B cell (primary cell): Measurements from ENCODE around the gene ZNF750. TPM values are rescaled to one million over a fixed set of nuclear protein-coding genes. Genes with fewer than 3 reads are reported as not detected.

Experiments
- ATAC-seq: fragments of 200-7000 bp; cut with Tn5 transposase; one replicate; pipeline ENCODE4 v1.10.0; 2021; ENCODE audit warnings: low read depth, mild to moderate bottlenecking, moderate number of reproducible peaks, moderate library complexity
- CTCF ChIA-PET: fragments of 350-600 bp; sonication (Branson Sonifier 250); formaldehyde crosslinking; loops from one replicate; lab custom pipeline; 2021; ENCODE audit warnings: antibody characterized with exemption, inconsistent platforms; lab: Charles Lee
- POLR2A ChIA-PET: fragments of 350-600 bp; sonication (Branson Sonifier 250); formaldehyde crosslinking; loops from one replicate; lab custom pipeline; 2021; ENCODE audit warnings: antibody characterized with exemption; lab: Charles Lee
- DNase-seq: peaks from one replicate; pipeline ENCODE4 v3.0.0; 2013
- H2AFZ ChIP-seq: 2 replicates; pipeline ENCODE4 v1.6.1; 2012; ENCODE audit warnings: mild to moderate bottlenecking, low read depth, low read length; ENCODE audit not compliant: insufficient read depth, poor library complexity, severe bottlenecking
- H3K27ac ChIP-seq, 2 donors: 1 replicate in 1 of 2; 2 replicates in 1 of 2; pipeline ENCODE4 v1.5.1; 2012 to 2013; ENCODE audit warnings: low read length in 2 of 2, mild to moderate bottlenecking in 2 of 2, moderate library complexity in 1 of 2
- H3K27me3 ChIP-seq, 4 experiments: fragments of 200-600 bp in 1 of 4; sonication (generic) in 1 of 4; replicated peaks in 1 of 4; 1 replicate in 2 of 4; 2 replicates in 2 of 4; pipeline versions ENCODE4 v1.6.1 to v1.7.0; 2013 to 2016; ENCODE audit warnings: low read length in 3 of 4, mild to moderate bottlenecking in 2 of 4, mixed read lengths in 1 of 4, moderate library complexity in 1 of 4; ENCODE audit not compliant: insufficient read depth in 4 of 4, control insufficient read depth in 3 of 4; ENCODE audit errors: control extremely low read depth in 1 of 4
- H3K36me3 ChIP-seq, 2 experiments: replicated peaks in 1 of 2; 1 replicate in 1 of 2; 2 replicates in 1 of 2; pipeline versions ENCODE4 v1.6.1 to v1.7.1; 2013; ENCODE audit warnings: low read length in 1 of 2; ENCODE audit not compliant: insufficient read depth in 2 of 2, control insufficient read depth in 1 of 2; ENCODE audit errors: control extremely low read depth in 1 of 2, extremely low read depth in 1 of 2
- H3K4me1 ChIP-seq, 2 donors: fragments of 200-600 bp in 1 of 2; sonication (generic) in 1 of 2; 1 replicate in 1 of 2; 2 replicates in 1 of 2; pipeline versions ENCODE4 v1.5.1 to v1.6.1; 2013 to 2017; ENCODE audit warnings: low read length in 2 of 2; ENCODE audit not compliant: control insufficient read depth in 2 of 2, insufficient read depth in 2 of 2
- H3K4me2 ChIP-seq: replicated peaks from 2 replicates; pipeline ENCODE3; 2012; ENCODE audit warnings: mild to moderate bottlenecking, low read depth, low read length; ENCODE audit not compliant: poor library complexity, severe bottlenecking
- H3K4me3 ChIP-seq, 5 experiments: fragments of 200-600 bp in 1 of 5; sonication (generic) in 1 of 5; 1 replicate in 3 of 5; 2 replicates in 2 of 5; pipeline versions ENCODE4 v1.5.1 to v1.7.0; 2011 to 2016; ENCODE audit warnings: low read length in 4 of 5, mild to moderate bottlenecking in 4 of 5, low read depth in 2 of 5, control low read depth in 1 of 5, moderate library complexity in 1 of 5; ENCODE audit not compliant: insufficient read depth in 1 of 5; ENCODE audit errors: control extremely low read depth in 1 of 5, extremely low read depth in 1 of 5
- H3K79me2 ChIP-seq: fragments of 200-600 bp; sonication (generic); one replicate; pipeline ENCODE4 v1.6.0; 2016; ENCODE audit warnings: low read length; ENCODE audit not compliant: control insufficient read depth, insufficient read depth
- H3K9ac ChIP-seq: fragments of 200-600 bp; sonication (generic); 2 replicates; pipeline ENCODE4 v1.6.1; 2017; ENCODE audit warnings: mild to moderate bottlenecking, low read length, moderate library complexity
- H3K9me3 ChIP-seq, 3 donors: one replicate each; pipeline versions ENCODE4 v1.6.1 to v1.7.1; 2013; ENCODE audit warnings: low read length in 2 of 3; ENCODE audit not compliant: control insufficient read depth in 2 of 3, insufficient read depth in 1 of 3; ENCODE audit errors: control extremely low read depth in 1 of 3
- H4K20me1 ChIP-seq: 2 replicates; pipeline ENCODE4 v1.6.0; 2012; ENCODE audit warnings: mild to moderate bottlenecking, low read length; ENCODE audit not compliant: insufficient read depth, control insufficient read depth, poor library complexity, severe bottlenecking
- H3K27ac Mint-ChIP-seq: one replicate; pipeline ENCODE4 v1.8.0; 2021; ENCODE audit warnings: mixed read lengths
- H3K27me3 Mint-ChIP-seq: one replicate; pipeline ENCODE4 v1.8.0; 2021; ENCODE audit warnings: mixed read lengths
- H3K4me1 Mint-ChIP-seq: one replicate; pipeline ENCODE4 v1.8.0; 2021; ENCODE audit warnings: mixed read lengths
- H3K4me3 Mint-ChIP-seq: one replicate; pipeline ENCODE4 v1.8.0; 2021; ENCODE audit warnings: mixed read lengths
- H3K9me3 Mint-ChIP-seq: one replicate; pipeline ENCODE4 v1.8.0; 2022; ENCODE audit warnings: mixed read lengths; ENCODE audit not compliant: insufficient read depth
- CTCF ChIP-seq: fragments of 200-600 bp; IDR thresholded peaks from one replicate; pipeline ENCODE4 v1.8.0; 2022; ENCODE audit warnings: antibody characterized with exemption, mild to moderate bottlenecking
- EZH2 ChIP-seq: IDR thresholded peaks from 2 replicates; pipeline ENCODE4 v1.6.1; 2012; ENCODE audit warnings: borderline replicate concordance, low read depth, mild to moderate bottlenecking, moderate library complexity, low read length; ENCODE audit not compliant: insufficient read depth, poor library complexity, severe bottlenecking
- WGBS: methylation state at CpG from one replicate; pipeline ENCODE4 v1.1.5; 2013; ENCODE audit warnings: missing lambda C conversion rate; ENCODE audit not compliant: insufficient coverage; 5-methylcytosine and 5-hydroxymethylcytosine counted together
- intact Hi-C: fragments of 100-400 bp; cut with micrococcal nuclease; formaldehyde crosslinking; loops from one replicate; pipeline ENCODE4 v1.10.0; 2022
- polyA plus RNA-seq: library from polyadenylated mRNA; depleted of rRNA; stranded (reverse); fragments of >200 nt; gene quantifications from 2 replicates; pipeline ENCODE4 v1.2.3, GENCODE V29; 2012
- total RNA-seq, 2 donors: library from RNA; stranded (reverse); fragments of 120-200 nt in 1 of 2; gene quantifications; 1 replicate in 1 of 2; 2 replicates in 1 of 2; pipeline versions ENCODE4 v1.2.3 to v1.2.4, GENCODE V29; 2013 to 2022

Gene ZNF750
- total and polyA plus RNA-seq, 2 donors (not counting 1 experiment from before 2014, with no cell fraction given), result not detected

- Histone ChIP-seq H3K36me3 (peaks cover 0 to 2% of the 10 kb centered on the region in 2 experiments), H3K4me1 (peaks cover 24 to 30% of the 10 kb centered on the region in 2 donors), H3K27me3 (no peaks in the 10 kb centered on the region), H3K27ac (no peak overlapping the region), H2AFZ (no peak overlapping the region), H4K20me1 (no peaks in the 10 kb centered on the region), H3K4me2 (no peak overlapping the region), H3K9me3 (peaks cover 0 to 12% (median 6%) of the 10 kb centered on the region in 3 donors), H3K4me3 (no peak overlapping the region), H3K79me2 (no peaks in the 10 kb centered on the region), H3K9ac (no peak overlapping the region)
- H3K27ac Mint-ChIP-seq, result peak overlapping the region; percentile 51
- peak overlapping the region; percentile 61 for H3K4me3 Mint-ChIP-seq
- ChIA-PET POLR2A (interaction anchor here (0.7 to 3.8 kb wide), 2 partner anchors 12 to 52 kb away, joined by 3 to 22 read pairs; no protein-coding TSS in a partner anchor), CTCF (interaction anchor here (0.9 to 4.1 kb wide), 8 partner anchors 15 to 94 kb away, joined by 3 to 39 read pairs (median 4); no protein-coding TSS in a partner anchor)
- no peaks in the 10 kb centered on the region for H3K27me3 Mint-ChIP-seq
- intact Hi-C loops, result no loop called here
- 100% methylated on average over 5 of the region's 5 CpGs for WGBS
- H3K4me1 Mint-ChIP-seq, result peaks cover 29% of the 10 kb centered on the region
- peaks cover 6% of the 10 kb centered on the region for H3K9me3 Mint-ChIP-seq
- TF ChIP-seq CTCF (no peak), EZH2 (no peak)
- ATAC-seq (no peak), DNase-seq (no peak)
Measured at GRCh38 chr17:82820278-82821251, 19.3 kb downstream of the ZNF750 start.
